KMS-11 (cell line): ENCODE measurements around the gene RAD51B.

ENCODE experiments used
- H2AFZ ChIP-seq: fragments of 200-600 bp; sonication (generic); 2 replicates; pipeline ENCODE4 v1.6.1; 2016; ENCODE audit warnings: antibody characterized with exemption, mixed run types, low read depth
- H3K27ac ChIP-seq: fragments of 200-600 bp; sonication (generic); 2 replicates; pipeline ENCODE4 v1.6.1; 2016; ENCODE audit warnings: mild to moderate bottlenecking, mixed run types
- H3K27me3 ChIP-seq: fragments of 200-600 bp; sonication (generic); 2 replicates; pipeline ENCODE4 v1.6.1; 2017; ENCODE audit warnings: mild to moderate bottlenecking, low read depth, mixed run types, moderate library complexity; ENCODE audit not compliant: insufficient read depth
- H3K36me3 ChIP-seq: fragments of 200-600 bp; sonication (generic); 2 replicates; pipeline ENCODE4 v1.6.1; 2017; ENCODE audit warnings: mild to moderate bottlenecking, mixed run types; ENCODE audit not compliant: insufficient read depth
- H3K4me1 ChIP-seq: fragments of 200-600 bp; sonication (generic); 2 replicates; pipeline ENCODE4 v1.6.1; 2016; ENCODE audit warnings: mild to moderate bottlenecking, low read depth, mixed run types; ENCODE audit not compliant: poor library complexity, severe bottlenecking
- H3K4me2 ChIP-seq: fragments of 200-600 bp; sonication (generic); 2 replicates; pipeline ENCODE4 v1.7.0; 2016; ENCODE audit warnings: mild to moderate bottlenecking, mixed run types
- H3K4me3 ChIP-seq: fragments of 200-600 bp; sonication (generic); IDR thresholded peaks from 2 replicates; pipeline ENCODE4 v1.6.1; 2017; ENCODE audit warnings: low read depth, low read length, mixed read lengths; ENCODE audit not compliant: insufficient read depth
- H3K79me2 ChIP-seq: fragments of 200-600 bp; sonication (generic); 2 replicates; pipeline ENCODE4 v1.6.1; 2016; ENCODE audit warnings: low read depth, mixed run types; ENCODE audit not compliant: insufficient read depth
- H3K9ac ChIP-seq: fragments of 200-600 bp; sonication (generic); 2 replicates; pipeline ENCODE4 v1.6.1; 2016; ENCODE audit warnings: mild to moderate bottlenecking, mixed run types
- H4K20me1 ChIP-seq: fragments of 200-600 bp; sonication (generic); 2 replicates; pipeline ENCODE4 v1.6.1; 2016; ENCODE audit warnings: mild to moderate bottlenecking, mixed run types; ENCODE audit not compliant: insufficient read depth
- CTCF ChIP-seq: fragments of 200-600 bp; sonication (generic); conservative IDR thresholded peaks from 2 replicates; pipeline ENCODE4 v1.6.1; 2017; ENCODE audit warnings: low read depth, mild to moderate bottlenecking, antibody characterized with exemption, low read length, moderate library complexity, mixed read lengths

The RAD51B gene

GRCh38 chr14:68261092-68261842 lies 441.7 kb downstream of the RAD51B start:
- H3K9ac ChIP-seq: no peak overlapping the region
- TF ChIP-seq CTCF: no peak

GRCh38 chr14:68262567-68262966 lies 443.0 kb downstream of the RAD51B start:
- Histone ChIP-seq H3K9ac (no peak overlapping the region), H3K27me3 (no peaks in the 10 kb centered on the region), H4K20me1 (no peaks in the 10 kb centered on the region), H3K27ac (no peak overlapping the region), H3K79me2 (no peaks in the 10 kb centered on the region), H3K36me3 (no peaks in the 10 kb centered on the region), H2AFZ (no peak overlapping the region), H3K4me1 (peaks cover 4% of the 10 kb centered on the region), H3K4me3 (no peak overlapping the region), H3K4me2 (no peak overlapping the region)
- TF ChIP-seq CTCF: no peak

More at GRCh38 chr14:68261092-68261842, 441.7 kb downstream of the RAD51B start:
- Histone ChIP-seq H2AFZ (no peak overlapping the region), H3K4me2 (no peak overlapping the region), H3K4me3 (no peak overlapping the region), H3K79me2 (no peaks in the 10 kb centered on the region), H3K36me3 (no peaks in the 10 kb centered on the region), H3K27me3 (no peaks in the 10 kb centered on the region), H3K4me1 (no peaks in the 10 kb centered on the region), H4K20me1 (no peaks in the 10 kb centered on the region), H3K27ac (no peak overlapping the region)

GRCh38 chr14:68263563-68264259 lies 444.1 kb downstream of the RAD51B start:
- H3K36me3 ChIP-seq: no peaks in the 10 kb centered on the region
- H3K27ac ChIP-seq: no peak overlapping the region
- peaks cover 15% of the 10 kb centered on the region for H3K4me1 ChIP-seq
- no peaks in the 10 kb centered on the region for H3K27me3 ChIP-seq
- H3K4me2 ChIP-seq: no peak overlapping the region
- no peak overlapping the region for H2AFZ ChIP-seq
- H4K20me1 ChIP-seq: no peaks in the 10 kb centered on the region
- no peak for TF ChIP-seq CTCF
- no peaks in the 10 kb centered on the region for H3K79me2 ChIP-seq
- no peak overlapping the region for H3K4me3 ChIP-seq
- no peak overlapping the region for H3K9ac ChIP-seq

GRCh38 chr14:68264260-68264569 lies 444.6 kb downstream of the RAD51B start:
- H3K4me2 ChIP-seq: no peak overlapping the region
- TF ChIP-seq CTCF: no peak

More at GRCh38 chr14:68264260-68264569, 444.6 kb downstream of the RAD51B start:
- no peaks in the 10 kb centered on the region for H3K36me3 ChIP-seq
- no peak overlapping the region for H3K9ac ChIP-seq
- peaks cover 20% of the 10 kb centered on the region for H3K4me1 ChIP-seq
- H3K4me3 ChIP-seq: no peak overlapping the region
- H3K27ac ChIP-seq: no peak overlapping the region
- H4K20me1 ChIP-seq: no peaks in the 10 kb centered on the region
- H2AFZ ChIP-seq: no peak overlapping the region
- no peaks in the 10 kb centered on the region for H3K79me2 ChIP-seq
- H3K27me3 ChIP-seq: no peaks in the 10 kb centered on the region
